OCI-LY3 (cell line): ENCODE data around the gene KCNQ1.

Source experiments
- CTCF ChIP-seq: fragments of 200-600, 300-600 bp; sonication (generic); IDR thresholded peaks from 2 replicates; pipeline ENCODE4 v1.5.1; 2014; ENCODE audit warnings: antibody characterized with exemption, low read length, low read depth
- EZH2phosphoT487 ChIP-seq: fragments of 200-600 bp; shearing (Covaris generic); IDR thresholded peaks from 2 replicates; pipeline ENCODE4 v1.6.1; 2018; ENCODE audit warnings: antibody characterized with exemption, mixed run types, low read depth

GRCh38 chr11:2651054-2651617 is 206.3 kb downstream of the KCNQ1 start:
- TF ChIP-seq CTCF, result no peak
- no peak for TF ChIP-seq EZH2phosphoT487
